B cell (primary cell): ENCODE measurements around the gene CDCA8. TPM values are rescaled to one million over a fixed set of nuclear protein-coding genes. Genes with fewer than 3 reads are reported as not detected.

ENCODE experiments used
- ATAC-seq: fragments of 200-7000 bp; cut with Tn5 transposase; one replicate; pipeline ENCODE4 v1.10.0; 2021; ENCODE audit warnings: low read depth, mild to moderate bottlenecking, moderate number of reproducible peaks, moderate library complexity
- CTCF ChIA-PET: fragments of 350-600 bp; sonication (Branson Sonifier 250); formaldehyde crosslinking; loops from one replicate; lab custom pipeline; 2021; ENCODE audit warnings: antibody characterized with exemption, inconsistent platforms; lab: Charles Lee
- POLR2A ChIA-PET: fragments of 350-600 bp; sonication (Branson Sonifier 250); formaldehyde crosslinking; loops from one replicate; lab custom pipeline; 2021; ENCODE audit warnings: antibody characterized with exemption; lab: Charles Lee
- DNase-seq: peaks from one replicate; pipeline ENCODE4 v3.0.0; 2013
- H2AFZ ChIP-seq: 2 replicates; pipeline ENCODE4 v1.6.1; 2012; ENCODE audit warnings: mild to moderate bottlenecking, low read depth, low read length; ENCODE audit not compliant: insufficient read depth, poor library complexity, severe bottlenecking
- H3K27ac ChIP-seq, 2 donors: 1 replicate in 1 of 2; 2 replicates in 1 of 2; pipeline ENCODE4 v1.5.1; 2012 to 2013; ENCODE audit warnings: low read length in 2 of 2, mild to moderate bottlenecking in 2 of 2, moderate library complexity in 1 of 2
- H3K27me3 ChIP-seq, 4 experiments: fragments of 200-600 bp in 1 of 4; sonication (generic) in 1 of 4; replicated peaks in 1 of 4; 1 replicate in 2 of 4; 2 replicates in 2 of 4; pipeline versions ENCODE4 v1.6.1 to v1.7.0; 2013 to 2016; ENCODE audit warnings: low read length in 3 of 4, mild to moderate bottlenecking in 2 of 4, mixed read lengths in 1 of 4, moderate library complexity in 1 of 4; ENCODE audit not compliant: insufficient read depth in 4 of 4, control insufficient read depth in 3 of 4; ENCODE audit errors: control extremely low read depth in 1 of 4
- H3K36me3 ChIP-seq, 2 experiments: replicated peaks in 1 of 2; 1 replicate in 1 of 2; 2 replicates in 1 of 2; pipeline versions ENCODE4 v1.6.1 to v1.7.1; 2013; ENCODE audit warnings: low read length in 1 of 2; ENCODE audit not compliant: insufficient read depth in 2 of 2, control insufficient read depth in 1 of 2; ENCODE audit errors: control extremely low read depth in 1 of 2, extremely low read depth in 1 of 2
- H3K4me1 ChIP-seq, 2 donors: fragments of 200-600 bp in 1 of 2; sonication (generic) in 1 of 2; 1 replicate in 1 of 2; 2 replicates in 1 of 2; pipeline versions ENCODE4 v1.5.1 to v1.6.1; 2013 to 2017; ENCODE audit warnings: low read length in 2 of 2; ENCODE audit not compliant: control insufficient read depth in 2 of 2, insufficient read depth in 2 of 2
- H3K4me2 ChIP-seq: replicated peaks from 2 replicates; pipeline ENCODE3; 2012; ENCODE audit warnings: mild to moderate bottlenecking, low read depth, low read length; ENCODE audit not compliant: poor library complexity, severe bottlenecking
- H3K4me3 ChIP-seq, 5 experiments: fragments of 200-600 bp in 1 of 5; sonication (generic) in 1 of 5; 1 replicate in 3 of 5; 2 replicates in 2 of 5; pipeline versions ENCODE4 v1.5.1 to v1.7.0; 2011 to 2016; ENCODE audit warnings: low read length in 4 of 5, mild to moderate bottlenecking in 4 of 5, low read depth in 2 of 5, control low read depth in 1 of 5, moderate library complexity in 1 of 5; ENCODE audit not compliant: insufficient read depth in 1 of 5; ENCODE audit errors: control extremely low read depth in 1 of 5, extremely low read depth in 1 of 5
- H3K79me2 ChIP-seq: fragments of 200-600 bp; sonication (generic); one replicate; pipeline ENCODE4 v1.6.0; 2016; ENCODE audit warnings: low read length; ENCODE audit not compliant: control insufficient read depth, insufficient read depth
- H3K9ac ChIP-seq: fragments of 200-600 bp; sonication (generic); 2 replicates; pipeline ENCODE4 v1.6.1; 2017; ENCODE audit warnings: mild to moderate bottlenecking, low read length, moderate library complexity
- H3K9me3 ChIP-seq, 3 donors: one replicate each; pipeline versions ENCODE4 v1.6.1 to v1.7.1; 2013; ENCODE audit warnings: low read length in 2 of 3; ENCODE audit not compliant: control insufficient read depth in 2 of 3, insufficient read depth in 1 of 3; ENCODE audit errors: control extremely low read depth in 1 of 3
- H4K20me1 ChIP-seq: 2 replicates; pipeline ENCODE4 v1.6.0; 2012; ENCODE audit warnings: mild to moderate bottlenecking, low read length; ENCODE audit not compliant: insufficient read depth, control insufficient read depth, poor library complexity, severe bottlenecking
- H3K27ac Mint-ChIP-seq: one replicate; pipeline ENCODE4 v1.8.0; 2021; ENCODE audit warnings: mixed read lengths
- H3K27me3 Mint-ChIP-seq: one replicate; pipeline ENCODE4 v1.8.0; 2021; ENCODE audit warnings: mixed read lengths
- H3K4me1 Mint-ChIP-seq: one replicate; pipeline ENCODE4 v1.8.0; 2021; ENCODE audit warnings: mixed read lengths
- H3K4me3 Mint-ChIP-seq: one replicate; pipeline ENCODE4 v1.8.0; 2021; ENCODE audit warnings: mixed read lengths
- H3K9me3 Mint-ChIP-seq: one replicate; pipeline ENCODE4 v1.8.0; 2022; ENCODE audit warnings: mixed read lengths; ENCODE audit not compliant: insufficient read depth
- CTCF ChIP-seq: fragments of 200-600 bp; IDR thresholded peaks from one replicate; pipeline ENCODE4 v1.8.0; 2022; ENCODE audit warnings: antibody characterized with exemption, mild to moderate bottlenecking
- EZH2 ChIP-seq: IDR thresholded peaks from 2 replicates; pipeline ENCODE4 v1.6.1; 2012; ENCODE audit warnings: borderline replicate concordance, low read depth, mild to moderate bottlenecking, moderate library complexity, low read length; ENCODE audit not compliant: insufficient read depth, poor library complexity, severe bottlenecking
- WGBS: methylation state at CpG from one replicate; pipeline ENCODE4 v1.1.5; 2013; ENCODE audit warnings: missing lambda C conversion rate; ENCODE audit not compliant: insufficient coverage; 5-methylcytosine and 5-hydroxymethylcytosine counted together
- intact Hi-C: fragments of 100-400 bp; cut with micrococcal nuclease; formaldehyde crosslinking; loops from one replicate; pipeline ENCODE4 v1.10.0; 2022
- polyA plus RNA-seq: library from polyadenylated mRNA; depleted of rRNA; stranded (reverse); fragments of >200 nt; gene quantifications from 2 replicates; pipeline ENCODE4 v1.2.3, GENCODE V29; 2012
- total RNA-seq, 2 donors: library from RNA; stranded (reverse); fragments of 120-200 nt in 1 of 2; gene quantifications; 1 replicate in 1 of 2; 2 replicates in 1 of 2; pipeline versions ENCODE4 v1.2.3 to v1.2.4, GENCODE V29; 2013 to 2022

Gene CDCA8
- total and polyA plus RNA-seq, 2 donors (not counting 1 experiment from before 2014, with no cell fraction given), result 1.3 to 1.6 TPM

GRCh38 chr1:37663426-37664000 lies 28.8 kb upstream of the CDCA8 start:
- H3K79me2 ChIP-seq, result no peaks in the 10 kb centered on the region
- no peak for TF ChIP-seq CTCF
- TF ChIP-seq EZH2, result no peak
- no peak overlapping the region for H3K4me2 ChIP-seq
- Mint-ChIP-seq H3K4me1 (no peaks in the 10 kb centered on the region), H3K27ac (no peak overlapping the region), H3K27me3 (peaks cover 8% of the 10 kb centered on the region), H3K4me3 (no peak overlapping the region), H3K9me3 (no peaks in the 10 kb centered on the region)
- H2AFZ ChIP-seq, result no peak overlapping the region
- POLR2A ChIA-PET, result no interaction called here
- WGBS, result 79% methylated on average over 14 of the region's 14 CpGs
- no peak overlapping the region for H3K9ac ChIP-seq
- CTCF ChIA-PET, result no interaction called here
- no peak overlapping the region for H3K4me3 ChIP-seq
- DNase-seq (no peak), ATAC-seq (no peak)
- no peaks in the 10 kb centered on the region for H3K4me1 ChIP-seq
- H3K36me3 ChIP-seq, result no peaks in the 10 kb centered on the region
- H3K9me3 ChIP-seq, result no peaks in the 10 kb centered on the region
- H3K27ac ChIP-seq, result no peak overlapping the region
- peaks cover 0 to 4% (median 0%) of the 10 kb centered on the region in 4 experiments for H3K27me3 ChIP-seq
- H4K20me1 ChIP-seq, result no peaks in the 10 kb centered on the region
- intact Hi-C loops, result no loop called here

- no peak for ATAC-seq
- Histone ChIP-seq H3K79me2 (no peaks in the 10 kb centered on the region), H2AFZ (no peak overlapping the region), H3K9ac (no peak overlapping the region), H3K27me3 (peaks cover 0 to 12% (median 0%) of the 10 kb centered on the region in 4 experiments), H3K27ac (no peak overlapping the region), H3K9me3 (no peaks in the 10 kb centered on the region), H3K36me3 (no peaks in the 10 kb centered on the region), H3K4me3 (no peak overlapping the region), H3K4me1 (no peaks in the 10 kb centered on the region), H4K20me1 (no peaks in the 10 kb centered on the region), H3K4me2 (no peak overlapping the region)
- H3K27ac Mint-ChIP-seq, result no peak overlapping the region
- TF ChIP-seq CTCF, result no peak
- no peak for TF ChIP-seq EZH2
- CTCF ChIA-PET, result interaction anchor here (0.8 to 1.7 kb wide), 2 partner anchors 15 to 69 kb away, joined by 3 to 6 read pairs; no protein-coding TSS in a partner anchor
- 96% methylated on average over 8 of the region's 11 CpGs for WGBS
- no peak for DNase-seq
- intact Hi-C loops, result no loop called here
- peaks cover 3% of the 10 kb centered on the region for H3K27me3 Mint-ChIP-seq
- no peaks in the 10 kb centered on the region for H3K9me3 Mint-ChIP-seq
- no peaks in the 10 kb centered on the region for H3K4me1 Mint-ChIP-seq
- H3K4me3 Mint-ChIP-seq, result no peak overlapping the region
- POLR2A ChIA-PET, result no interaction called here
These were observed 26.0 kb upstream of the CDCA8 start for GRCh38 chr1:37666241-37666867.
